Gastroesophageal sphincter (tissue), 3 donors: Measurements from ENCODE around the gene UBTF.

ENCODE experiments used
- CTCF ChIP-seq, 4 experiments: fragments of 200-600 bp in 2 of 4; fragments of 450-650 bp in 2 of 4; sonication (generic) in 1 of 4; IDR thresholded peaks; one replicate each; pipeline ENCODE4 v1.5.1; 2017 to 2019; ENCODE audit warnings: antibody characterized with exemption in 4 of 4, mild to moderate bottlenecking in 2 of 4, moderate library complexity in 2 of 4
- POLR2A ChIP-seq, 2 donors: fragments of 450-650 bp; IDR thresholded peaks; one replicate each; pipeline ENCODE4 v1.6.1; 2017; ENCODE audit warnings: antibody characterized with exemption in 2 of 2, mild to moderate bottlenecking in 2 of 2, moderate library complexity in 1 of 2

GRCh38 chr17:44155488-44155887, 64.0 kb downstream of the UBTF start:
- TF ChIP-seq CTCF (IDR thresholded peaks at IDR 0.05) (no peak), POLR2A (IDR thresholded peaks at IDR 0.05) (no peak)
